A549 treated with Hydrocortisone at 1 μM for 4 hours (cell line): Measurements from ENCODE around the gene ECEL1. TPM values are rescaled to one million over a fixed set of nuclear protein-coding genes. Genes with fewer than 3 reads are reported as not detected.

ENCODE experiments used
- total RNA-seq: library from RNA; stranded (reverse); fragments of 200-300 nt; extraction: Qiagen RNA extraction; gene quantifications from 5 replicates; pipeline ENCODE4 v1.2.3, GENCODE V29; 2022

The ECEL1 gene, protein sequence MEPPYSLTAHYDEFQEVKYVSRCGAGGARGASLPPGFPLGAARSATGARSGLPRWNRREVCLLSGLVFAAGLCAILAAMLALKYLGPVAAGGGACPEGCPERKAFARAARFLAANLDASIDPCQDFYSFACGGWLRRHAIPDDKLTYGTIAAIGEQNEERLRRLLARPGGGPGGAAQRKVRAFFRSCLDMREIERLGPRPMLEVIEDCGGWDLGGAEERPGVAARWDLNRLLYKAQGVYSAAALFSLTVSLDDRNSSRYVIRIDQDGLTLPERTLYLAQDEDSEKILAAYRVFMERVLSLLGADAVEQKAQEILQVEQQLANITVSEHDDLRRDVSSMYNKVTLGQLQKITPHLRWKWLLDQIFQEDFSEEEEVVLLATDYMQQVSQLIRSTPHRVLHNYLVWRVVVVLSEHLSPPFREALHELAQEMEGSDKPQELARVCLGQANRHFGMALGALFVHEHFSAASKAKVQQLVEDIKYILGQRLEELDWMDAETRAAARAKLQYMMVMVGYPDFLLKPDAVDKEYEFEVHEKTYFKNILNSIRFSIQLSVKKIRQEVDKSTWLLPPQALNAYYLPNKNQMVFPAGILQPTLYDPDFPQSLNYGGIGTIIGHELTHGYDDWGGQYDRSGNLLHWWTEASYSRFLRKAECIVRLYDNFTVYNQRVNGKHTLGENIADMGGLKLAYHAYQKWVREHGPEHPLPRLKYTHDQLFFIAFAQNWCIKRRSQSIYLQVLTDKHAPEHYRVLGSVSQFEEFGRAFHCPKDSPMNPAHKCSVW
- 0.09 to 0.37 TPM (median 0.15 TPM) in 5 replicates for total RNA-seq

DNA sequence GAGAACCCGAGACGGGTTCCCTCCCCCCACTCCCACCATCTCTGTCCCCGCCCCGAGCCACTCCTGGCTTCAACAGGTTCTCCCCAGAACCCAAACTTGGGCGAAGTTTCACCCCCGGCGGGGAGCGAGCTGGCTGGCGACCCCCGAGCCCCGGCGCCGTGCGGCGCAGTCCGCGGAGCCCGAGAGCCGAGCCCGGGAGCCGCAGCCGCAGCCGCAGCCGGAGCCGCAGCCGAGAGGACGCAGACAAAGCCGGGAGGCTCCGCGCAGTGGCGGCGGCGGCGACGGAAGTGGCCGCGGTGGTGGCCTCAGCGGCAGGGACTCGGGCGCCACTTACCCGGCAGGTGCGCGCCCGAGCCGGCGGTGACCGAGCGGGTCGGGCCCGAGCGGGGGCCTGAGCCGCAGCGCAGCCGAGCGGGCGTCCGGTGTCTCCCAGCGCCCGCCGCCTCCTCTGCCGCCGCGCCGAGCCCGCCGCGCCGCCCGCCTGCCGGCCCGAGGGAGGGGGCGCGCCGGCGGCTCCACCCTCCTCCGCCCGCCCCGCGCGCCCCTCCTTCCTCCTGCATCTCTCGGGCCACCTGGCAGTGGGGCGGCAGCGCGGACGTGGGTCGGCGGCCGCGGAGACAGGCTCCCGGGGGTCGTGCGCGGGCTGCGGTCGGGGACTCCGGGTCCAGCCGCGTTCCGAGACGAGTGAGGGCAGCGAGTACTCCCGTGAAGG lies at the start of gene ECEL1:
TSS of gene ECEL1 (minus strand) at position 450 of the 712 bp plus-strand sequence. CDS start 1,181 bp downstream, outside the sequence.

DNA sequence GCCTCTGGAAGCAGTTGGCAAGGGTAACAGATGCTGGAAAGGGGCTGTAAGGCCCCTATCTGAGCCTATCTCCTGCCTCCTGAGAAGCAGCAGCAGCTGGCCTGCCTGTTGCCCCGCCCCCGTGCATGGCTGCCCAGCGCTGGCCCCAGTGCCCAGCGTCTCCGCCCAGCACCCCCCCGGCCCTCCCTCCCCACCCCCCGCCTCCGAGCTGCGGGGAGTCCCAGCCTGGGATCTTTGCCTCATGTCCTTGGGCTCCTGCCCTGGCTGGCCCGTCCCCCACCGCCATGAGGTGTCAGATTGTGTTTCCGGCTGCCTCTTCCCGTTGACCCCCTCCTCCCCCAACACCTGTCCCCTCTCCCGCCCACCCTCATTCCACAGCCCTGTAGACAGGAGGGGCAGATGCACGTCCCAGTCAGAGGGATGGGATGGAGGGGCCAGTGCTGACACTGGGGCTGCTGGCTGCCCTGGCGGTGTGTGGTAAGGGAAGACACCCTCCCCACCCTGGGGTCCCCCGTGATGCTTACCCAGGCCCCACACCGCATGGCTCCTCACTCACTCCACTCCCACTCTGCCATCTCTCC lies 38.2 kb upstream of the ECEL1 start, which contains the start of gene CHRND:
TSS of gene CHRND (plus strand) at position 370 of the 581 bp plus-strand sequence. CDS start at position 426, 56 bp downstream.

DNA sequence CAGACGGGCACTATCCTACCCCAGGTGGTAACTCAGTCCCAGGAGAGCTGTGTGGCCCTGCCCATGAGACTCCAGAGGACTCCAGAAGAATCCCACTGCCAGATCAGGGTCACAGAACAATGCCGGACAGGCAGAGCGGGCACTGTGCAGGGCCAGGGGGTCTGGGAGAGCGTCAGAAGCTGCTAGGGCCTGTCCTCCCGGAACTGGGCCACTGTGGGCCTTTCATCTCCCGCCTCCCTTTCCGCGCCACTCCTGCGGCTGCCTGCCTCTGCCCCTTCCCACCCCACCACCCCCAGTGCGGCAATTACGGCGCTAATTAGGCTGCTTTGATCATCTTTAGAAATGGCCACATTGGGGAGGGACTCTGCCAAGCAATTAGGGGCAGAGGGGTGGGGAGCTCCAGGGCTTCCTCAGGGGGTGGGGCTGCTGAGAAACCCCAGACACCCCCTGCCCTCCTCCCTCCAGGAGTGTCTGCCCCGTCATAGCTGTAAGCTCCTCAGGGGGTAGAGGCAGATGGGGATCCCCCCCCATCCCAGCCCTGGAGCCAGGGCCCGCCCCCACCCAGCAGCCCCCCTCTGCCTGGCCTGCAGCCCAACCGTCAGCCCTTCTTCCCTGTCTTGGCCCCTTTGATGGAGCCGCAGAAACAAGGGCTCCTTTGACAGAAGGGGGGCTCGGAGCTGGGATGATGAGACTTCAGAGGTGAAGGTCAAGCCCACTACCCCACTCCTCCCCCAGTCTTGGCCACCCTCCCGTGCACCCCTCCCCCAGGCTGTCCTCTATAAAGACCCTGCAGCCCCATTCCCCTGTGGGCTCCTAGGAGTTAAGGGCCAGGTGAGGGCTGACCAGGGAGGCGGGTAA lies 32.2 kb upstream of the ECEL1 start, which contains the start of gene PRSS56:
TSS of gene PRSS56 (plus strand) at position 808 of the 858 bp plus-strand sequence. CDS start 211 bp downstream, outside the sequence.

DNA sequence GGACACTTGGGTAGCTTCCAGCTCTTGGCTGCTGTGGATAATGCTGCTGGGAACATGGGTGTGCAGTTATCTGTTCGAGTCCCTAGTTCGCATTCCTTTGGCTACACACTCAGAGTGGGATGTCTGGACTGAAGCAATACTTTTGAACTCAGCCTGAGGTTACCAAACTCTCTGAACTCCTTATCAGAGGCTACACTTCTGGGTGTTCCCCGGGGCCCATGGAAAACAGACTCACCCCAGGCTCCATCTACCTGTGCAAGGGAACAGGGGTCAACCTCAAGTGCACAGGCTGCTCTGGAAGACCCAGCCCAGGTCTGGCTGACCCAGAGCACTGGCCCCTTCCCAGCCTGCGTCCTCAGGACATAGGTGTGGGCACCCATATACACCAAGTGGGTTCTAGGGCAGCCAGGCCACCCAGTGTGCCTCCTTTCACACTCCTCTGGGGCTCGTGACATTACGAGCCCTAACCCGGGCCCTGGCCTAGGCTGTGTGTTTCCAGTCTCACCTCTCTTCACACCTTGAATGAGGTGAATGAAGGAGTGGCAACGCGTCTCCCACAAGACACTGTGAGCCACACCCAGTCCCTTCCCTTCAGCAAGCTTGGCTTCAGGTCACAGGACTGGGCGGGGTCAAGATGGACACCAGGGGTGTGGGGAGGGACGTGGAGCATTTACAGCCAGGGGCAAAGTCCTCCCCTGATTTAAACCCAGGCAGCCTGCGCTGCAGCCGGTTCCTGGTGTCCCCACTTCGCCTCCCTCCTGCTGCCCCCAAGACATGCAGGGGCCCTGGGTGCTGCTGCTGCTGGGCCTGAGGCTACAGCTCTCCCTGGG lies 32.0 kb downstream of the ECEL1 start, which contains the start of gene ALPI:
TSS of gene ALPI (plus strand) at position 728 of the 830 bp plus-strand sequence. CDS start at position 775, 47 bp downstream.

Other genes with a start within 250 kb of the ECEL1 start
- gene ALPP, start 109.1 kb downstream of the ECEL1 start, total RNA-seq, result 9.3 to 13.2 TPM (median 12.1 TPM) in 5 replicates
- gene ALPG, start 81.0 kb downstream of the ECEL1 start, total RNA-seq, result 0.31 to 0.38 TPM (median 0.36 TPM) in 5 replicates
- gene ALPI, start 31.7 kb downstream of the ECEL1 start, total RNA-seq, result 0.05 TPM in 2 of 5 replicates, not detected in the others
- gene PRSS56, start 32.6 kb upstream of the ECEL1 start, total RNA-seq, result 0.06 to 0.18 TPM (median 0.15 TPM) in 5 replicates
- not detected in 5 replicates for gene CHRND, start 38.3 kb upstream of the ECEL1 start, total RNA-seq
- not detected in 5 replicates for gene CHRNG, start 51.9 kb upstream of the ECEL1 start, total RNA-seq
- 3.4 to 5.6 TPM (median 4.6 TPM) in 5 replicates for gene TIGD1, start 62.7 kb upstream of the ECEL1 start, total RNA-seq
- gene EIF4E2, start 62.9 kb upstream of the ECEL1 start, total RNA-seq, result 82.3 to 175 TPM (median 87.7 TPM) in 5 replicates
- gene EFHD1, start 145.8 kb upstream of the ECEL1 start, total RNA-seq, result 3.3 to 5.0 TPM (median 4.3 TPM) in 5 replicates
- 24.9 to 36.9 TPM (median 26.2 TPM) in 5 replicates for gene GIGYF2, start 209.5 kb upstream of the ECEL1 start, total RNA-seq